VCaP (cell line): ENCODE data around the gene GRID2.

Experiments
- H3K27ac ChIP-seq: fragments of 450-650 bp; 2 replicates; pipeline ENCODE4 v1.5.1; 2017
- TF ChIP-seq, protein P1 (sequence below): fragments of 450-650 bp; conservative IDR thresholded peaks from 2 replicates; pipeline ENCODE4 v1.5.1; 2017; ENCODE audit warnings: mild to moderate bottlenecking, moderate library complexity

GRID2 gene

DNA sequence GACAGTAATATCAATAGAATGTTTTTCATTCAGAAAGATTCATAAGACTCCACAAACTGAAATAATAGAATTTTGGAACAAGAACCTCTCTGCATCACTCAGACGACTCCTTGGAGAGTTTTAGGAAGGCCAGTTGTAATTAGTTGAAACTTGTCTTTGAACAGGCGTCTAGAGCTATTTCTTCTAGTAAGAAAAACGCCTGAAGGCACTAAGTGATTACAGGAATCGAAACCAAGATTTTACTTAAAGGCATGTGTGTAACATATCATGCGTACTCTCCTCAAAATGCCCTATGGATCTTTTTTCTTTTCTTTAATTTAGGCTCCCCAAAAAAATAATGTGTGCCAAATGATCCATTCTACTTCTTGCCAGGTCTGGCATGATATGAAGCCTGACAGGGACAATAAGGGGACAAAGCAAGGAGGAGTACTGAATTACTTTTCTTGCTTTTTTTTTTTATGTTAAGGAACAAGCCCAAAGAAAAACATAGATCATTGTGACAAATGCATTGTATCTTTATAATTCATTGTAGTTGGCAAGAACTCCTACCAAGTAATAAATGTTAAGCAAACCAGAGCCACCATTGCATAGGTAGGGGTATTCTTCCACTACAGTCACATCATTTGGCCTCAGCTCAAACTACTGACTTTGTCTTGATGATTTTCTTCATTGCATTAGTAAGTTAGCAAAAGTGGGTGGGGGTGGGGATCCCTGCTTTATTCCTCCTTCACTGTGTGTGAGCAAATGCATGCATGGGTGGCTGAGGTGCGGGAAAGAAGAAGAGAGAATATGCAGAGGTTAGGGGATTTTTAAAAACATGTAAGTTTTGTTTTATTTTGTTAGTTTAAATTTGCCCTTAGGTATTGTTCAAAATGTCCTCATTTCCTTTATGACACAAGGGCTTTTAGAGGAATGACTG, 1444.9 kb downstream of the GRID2 start:
- TF ChIP-seq, protein P1, sequence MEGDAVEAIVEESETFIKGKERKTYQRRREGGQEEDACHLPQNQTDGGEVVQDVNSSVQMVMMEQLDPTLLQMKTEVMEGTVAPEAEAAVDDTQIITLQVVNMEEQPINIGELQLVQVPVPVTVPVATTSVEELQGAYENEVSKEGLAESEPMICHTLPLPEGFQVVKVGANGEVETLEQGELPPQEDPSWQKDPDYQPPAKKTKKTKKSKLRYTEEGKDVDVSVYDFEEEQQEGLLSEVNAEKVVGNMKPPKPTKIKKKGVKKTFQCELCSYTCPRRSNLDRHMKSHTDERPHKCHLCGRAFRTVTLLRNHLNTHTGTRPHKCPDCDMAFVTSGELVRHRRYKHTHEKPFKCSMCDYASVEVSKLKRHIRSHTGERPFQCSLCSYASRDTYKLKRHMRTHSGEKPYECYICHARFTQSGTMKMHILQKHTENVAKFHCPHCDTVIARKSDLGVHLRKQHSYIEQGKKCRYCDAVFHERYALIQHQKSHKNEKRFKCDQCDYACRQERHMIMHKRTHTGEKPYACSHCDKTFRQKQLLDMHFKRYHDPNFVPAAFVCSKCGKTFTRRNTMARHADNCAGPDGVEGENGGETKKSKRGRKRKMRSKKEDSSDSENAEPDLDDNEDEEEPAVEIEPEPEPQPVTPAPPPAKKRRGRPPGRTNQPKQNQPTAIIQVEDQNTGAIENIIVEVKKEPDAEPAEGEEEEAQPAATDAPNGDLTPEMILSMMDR = no peak
- H3K27ac ChIP-seq = no peak overlapping the region

DNA sequence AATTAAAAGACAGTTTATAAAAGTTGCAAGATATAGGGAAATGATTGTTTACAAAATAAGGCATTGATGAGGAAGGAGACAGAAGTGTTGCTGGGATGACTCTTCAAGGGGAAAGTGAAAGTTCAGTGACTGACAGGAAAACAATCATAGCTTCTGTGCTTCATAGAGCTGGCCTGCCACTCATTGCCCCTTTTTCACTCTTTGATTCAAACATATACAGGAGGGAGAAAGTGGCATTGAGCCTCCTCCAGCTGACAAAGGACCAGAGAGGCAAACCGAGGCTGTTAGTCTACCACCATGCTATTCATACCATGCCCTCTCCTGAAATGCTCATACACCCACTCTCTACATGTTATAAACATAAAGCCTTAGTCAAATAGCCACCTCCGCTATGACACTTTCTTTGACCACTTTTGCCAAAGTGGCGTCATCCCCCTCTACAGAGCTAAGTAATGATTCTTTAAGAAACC, 1445.6 kb downstream of the GRID2 start:
- H3K27ac ChIP-seq = no peak overlapping the region
- TF ChIP-seq, protein P1 = no peak

DNA sequence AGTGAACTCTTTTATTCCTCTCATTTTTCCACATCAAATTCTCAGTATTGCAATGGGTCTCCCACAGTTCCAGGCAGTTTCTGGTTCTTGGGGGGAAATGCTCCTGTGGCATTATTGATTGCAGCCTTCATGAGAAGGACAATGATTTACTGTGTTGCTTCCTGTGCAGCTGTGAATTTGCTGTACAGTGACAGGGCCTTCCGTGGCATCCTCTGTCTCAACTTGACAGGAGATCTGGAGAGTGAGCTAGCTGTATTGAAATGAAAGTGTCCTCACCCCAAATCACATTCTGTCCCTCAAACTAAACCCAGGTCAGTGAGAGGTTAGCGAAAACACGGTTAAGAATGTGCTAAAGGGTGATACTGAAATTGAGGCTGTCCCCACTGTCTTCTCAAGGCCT, 1447.6 kb downstream of the GRID2 start:
- TF ChIP-seq, protein P1 = no peak
- no peak overlapping the region for H3K27ac ChIP-seq

DNA sequence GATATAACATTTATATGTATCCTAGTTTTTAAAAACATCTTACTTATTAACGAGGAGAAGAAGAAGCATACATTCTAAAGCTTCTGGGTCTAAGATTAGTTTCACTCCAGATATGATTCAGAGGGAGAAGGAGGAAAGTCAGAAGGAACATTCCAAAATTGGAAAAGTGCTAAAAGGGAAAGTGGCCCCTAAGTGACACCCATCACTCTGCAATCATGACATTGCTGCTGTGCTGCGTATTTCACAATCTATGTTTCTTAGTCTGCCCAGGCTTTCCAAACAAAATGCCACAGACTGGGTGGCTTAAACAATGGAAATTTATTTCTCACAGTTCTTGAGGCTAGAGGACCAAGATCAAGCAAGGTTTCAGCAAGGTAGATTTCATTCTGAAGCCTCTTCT, 1452.3 kb downstream of the GRID2 start:
- TF ChIP-seq, protein P1 = no peak
- H3K27ac ChIP-seq = no peak overlapping the region

DNA sequence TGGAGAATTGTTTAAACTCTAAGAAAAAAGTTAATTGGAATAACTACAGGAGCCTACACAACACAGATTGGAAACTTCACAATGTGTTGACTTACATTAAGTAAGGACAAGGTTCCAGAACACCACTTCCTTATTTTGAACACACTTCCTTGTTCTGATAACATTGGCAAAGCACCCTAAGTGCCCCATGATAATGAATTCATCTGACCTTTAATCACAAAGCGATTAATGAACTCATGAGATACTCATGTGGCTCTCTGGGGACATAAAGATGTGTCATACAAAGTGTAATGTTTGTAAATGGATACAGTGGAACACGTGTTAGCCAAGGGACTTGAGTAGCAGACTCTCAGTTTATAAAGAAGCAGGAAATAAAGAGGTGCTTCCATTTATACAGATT, 1455.7 kb downstream of the GRID2 start:
- no peak overlapping the region for H3K27ac ChIP-seq
- TF ChIP-seq, protein P1 = no peak

DNA sequence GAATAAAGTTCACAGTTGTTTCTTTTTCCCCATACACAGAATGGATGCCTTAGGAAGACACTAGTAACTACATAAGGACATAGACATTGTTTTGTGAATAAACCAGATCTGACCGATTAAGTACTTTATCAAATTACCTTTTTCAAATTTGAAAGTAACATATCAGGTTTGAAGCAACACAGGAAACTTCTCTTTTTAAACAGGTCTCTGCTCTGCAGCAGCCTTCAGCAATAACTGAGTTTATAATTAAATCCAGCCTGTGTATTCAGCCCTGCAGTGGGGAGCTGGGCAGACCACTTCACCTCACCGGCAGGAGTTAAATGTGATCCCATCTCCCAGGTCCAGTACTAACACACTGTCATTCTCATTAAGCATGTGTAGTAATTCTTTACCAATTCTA, 1456.5 kb downstream of the GRID2 start:
- no peak overlapping the region for H3K27ac ChIP-seq
- TF ChIP-seq, protein P1 = no peak

DNA sequence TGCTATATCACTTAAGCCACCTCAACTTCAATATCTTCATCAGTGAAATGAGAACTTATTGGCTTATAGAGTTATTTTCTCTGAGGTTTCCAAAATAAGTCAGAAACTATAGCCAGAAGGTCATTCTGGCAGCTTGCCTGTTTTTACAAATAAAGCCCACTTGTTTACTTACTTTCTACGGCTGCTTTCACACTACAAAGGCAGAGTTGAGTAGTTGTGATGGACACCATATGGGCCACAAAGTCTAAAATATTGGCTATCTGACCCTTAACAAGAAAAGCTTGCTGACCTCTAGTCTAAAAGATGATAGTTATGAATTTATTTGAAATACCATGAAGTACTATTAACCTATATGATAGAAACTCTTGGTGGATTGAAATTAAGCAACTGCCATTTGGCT, 1457.5 kb downstream of the GRID2 start:
- TF ChIP-seq, protein P1 = no peak
- no peak overlapping the region for H3K27ac ChIP-seq
